ENCODE results near the gene RAD1.

The RAD1 gene

DNA sequence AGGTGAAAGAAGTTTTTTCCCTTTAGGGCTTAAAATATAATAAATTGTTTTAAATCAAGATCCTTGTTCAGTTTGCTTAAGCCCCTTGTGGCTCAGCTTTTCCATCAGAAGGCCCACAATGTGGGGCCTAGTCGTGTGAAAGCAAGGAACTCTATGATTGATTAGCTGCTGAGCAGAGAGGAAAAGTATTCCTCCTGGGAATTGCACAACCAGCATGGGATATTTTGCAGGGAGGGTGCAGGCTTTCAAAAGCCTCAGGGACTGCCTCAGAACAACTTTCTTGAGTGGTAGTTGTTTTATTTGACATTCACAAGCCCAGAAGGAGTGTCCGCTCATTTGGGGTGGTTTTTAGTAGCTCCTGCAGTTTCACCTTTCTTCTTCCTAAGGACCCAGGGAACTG, 56.5 kb downstream of the RAD1 start:
- DNase-seq = no peak

- DNase-seq = no peak
These were observed 57.4 kb downstream of the RAD1 start for GRCh38 chr5:34857894-34858293.

DNA sequence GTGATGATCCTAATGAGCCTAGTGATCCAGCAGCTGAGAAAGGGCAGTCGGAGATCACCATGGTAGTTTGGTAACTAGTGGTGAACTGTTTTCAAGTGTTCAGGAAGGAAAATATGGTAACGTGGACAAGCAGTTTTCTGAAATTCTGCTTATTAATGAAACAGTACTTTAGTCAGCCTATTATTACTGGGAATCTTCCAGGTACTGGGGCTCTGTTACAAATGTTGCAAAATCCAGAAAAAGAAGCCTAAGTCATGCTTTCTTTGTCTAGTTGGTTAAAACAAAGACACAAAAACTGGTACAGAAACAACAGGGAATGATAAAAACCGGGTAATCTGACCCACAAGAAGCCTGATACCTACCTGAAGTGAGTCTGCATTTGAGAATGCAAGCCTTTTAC, 58.1 kb downstream of the RAD1 start:
- DNase-seq = no peak

Data from activated CD4-positive, alpha-beta T cell treated with anti-CD3 and anti-CD28 coated beads for 4 hours (primary cell).